Stimulated activated CD4-positive, alpha-beta T cell treated with anti-CD3 and anti-CD28 coated beads, Interleukin-1b, Interleukin-23, amount 100 ng/mL, for 1 hour (primary cell): ENCODE measurements around the gene AK9.
"Not testable (repeated sequence)": the region's sequence is repeated elsewhere in the genome, so short reads cannot be mapped to it uniquely, and the experiment has no call there.

Source experiments
- DNase-seq, 2 donors: peaks; one replicate each; pipeline ENCODE4 v3.0.0-alpha.2; 2020; ENCODE audit warnings: low read depth in 2 of 2

The AK9 gene

GRCh38 chr6:109478841-109479624 lies 212.0 kb downstream of the AK9 start:
- no peak for DNase-seq

GRCh38 chr6:109478222-109478805 lies 212.7 kb downstream of the AK9 start:
- DNase-seq = no peak

GRCh38 chr6:109477725-109478124 lies 213.3 kb downstream of the AK9 start:
- DNase-seq = no peak

GRCh38 chr6:109477184-109477583 lies 213.8 kb downstream of the AK9 start:
- no peak for DNase-seq

- no peak for DNase-seq
These were observed 215.4 kb downstream of the AK9 start for GRCh38 chr6:109475625-109476024.

GRCh38 chr6:109474995-109475394 lies 216.0 kb downstream of the AK9 start:
- no peak for DNase-seq

- DNase-seq = no peak
These were observed 217.9 kb downstream of the AK9 start for GRCh38 chr6:109473120-109473519.

- no peak for DNase-seq
These were observed 218.6 kb downstream of the AK9 start for GRCh38 chr6:109472132-109472995.

- DNase-seq = no peak
These were observed 219.7 kb downstream of the AK9 start for GRCh38 chr6:109471105-109471810.

GRCh38 chr6:109469591-109470189 lies 221.3 kb downstream of the AK9 start:
- no peak for DNase-seq

- DNase-seq = no peak
These were observed 223.3 kb downstream of the AK9 start for GRCh38 chr6:109467696-109468095.

GRCh38 chr6:109466212-109466923 lies 224.6 kb downstream of the AK9 start:
- DNase-seq = no peak

GRCh38 chr6:109465772-109466171 lies 225.2 kb downstream of the AK9 start:
- no peak for DNase-seq

GRCh38 chr6:109461733-109462526 lies 229.1 kb downstream of the AK9 start:
- no peak for DNase-seq

GRCh38 chr6:109461205-109461604 lies 229.8 kb downstream of the AK9 start:
- DNase-seq = not testable (repeated sequence)

- DNase-seq = no peak
These were observed 230.7 kb downstream of the AK9 start for GRCh38 chr6:109460161-109460829.

- no peak for DNase-seq
These were observed 232.0 kb downstream of the AK9 start for GRCh38 chr6:109458774-109459531.

- DNase-seq = no peak
These were observed 233.4 kb downstream of the AK9 start for GRCh38 chr6:109457562-109457996.
